A549 treated with AZD2906 at 1 μM for 4 hours (cell line): ENCODE results near the gene VENTX. TPM values are rescaled to one million over a fixed set of nuclear protein-coding genes. Genes with fewer than 3 reads are reported as not detected.

ENCODE experiments used
- total RNA-seq: library from RNA; stranded (reverse); fragments of 200-300 nt; extraction: Qiagen RNA extraction; gene quantifications from 5 replicates; pipeline ENCODE4 v1.2.3, GENCODE V29; 2022

VENTX gene
- total RNA-seq = 0.02 TPM in 1 of 5 replicates, not detected in the others

GRCh38 chr10:133237588-133238465, at the start of gene VENTX:
TSS of gene VENTX (plus strand) at chr10:133237855. CDS start at chr10:133237915, 60 bp downstream.

GRCh38 chr10:133230044-133230361, 7.7 kb upstream of the VENTX start, which contains the start of gene UTF1:
TSS of gene UTF1 (plus strand) at chr10:133230217. CDS start at chr10:133230289, 72 bp downstream.

GRCh38 chr10:133276435-133277201, 39.0 kb downstream of the VENTX start, which contains the start of gene ADAM8:
TSS of gene ADAM8 (minus strand) at chr10:133276868. CDS start at chr10:133276817, 51 bp downstream.

Other genes with a start within 250 kb of the VENTX start
- gene ADGRA1, start 149.9 kb upstream of the VENTX start, total RNA-seq = 0.19 to 0.40 TPM (median 0.23 TPM) in 5 replicates
- 0.74 to 2.0 TPM (median 1.2 TPM) in 5 replicates for gene KNDC1, start 77.6 kb upstream of the VENTX start, total RNA-seq
- gene UTF1, start 7.6 kb upstream of the VENTX start, total RNA-seq = not detected in 5 replicates
- 2.2 to 4.2 TPM (median 2.9 TPM) in 5 replicates for gene ADAM8, start 39.0 kb downstream of the VENTX start, total RNA-seq
- 31.3 to 45.8 TPM (median 42.1 TPM) in 5 replicates for gene TUBGCP2, start 71.0 kb downstream of the VENTX start, total RNA-seq
- gene ZNF511, start 71.1 kb downstream of the VENTX start, total RNA-seq = 60.4 to 72.4 TPM (median 65.9 TPM) in 5 replicates
- 0.07 to 0.78 TPM (median 0.63 TPM) in 5 replicates for gene CALY, start 99.0 kb downstream of the VENTX start, total RNA-seq
- gene PRAP1, start 109.5 kb downstream of the VENTX start, total RNA-seq = 0.15 to 0.16 TPM in 2 of 5 replicates, not detected in the others
- 14.2 to 18.2 TPM (median 14.9 TPM) in 5 replicates for gene FUOM, start 120.2 kb downstream of the VENTX start, total RNA-seq
- 128 to 156 TPM (median 144 TPM) in 5 replicates for gene ECHS1, start 135.5 kb downstream of the VENTX start, total RNA-seq
- gene PAOX, start 141.4 kb downstream of the VENTX start, total RNA-seq = 1.5 to 2.4 TPM (median 2.0 TPM) in 5 replicates
- 43.3 to 54.1 TPM (median 51.3 TPM) in 5 replicates for gene MTG1, start 156.3 kb downstream of the VENTX start, total RNA-seq
- gene SPRN, start 186.8 kb downstream of the VENTX start, total RNA-seq = 0.30 to 0.39 TPM (median 0.32 TPM) in 5 replicates
- 0.10 to 0.32 TPM (median 0.20 TPM) in 5 replicates for gene SCART1, start 216.1 kb downstream of the VENTX start, total RNA-seq